ENCODE measurements around the gene SOX10.
A peak's percentile ranks its signal among the peaks of the same experiment; 100 is the strongest.

SOX10 gene

DNA sequence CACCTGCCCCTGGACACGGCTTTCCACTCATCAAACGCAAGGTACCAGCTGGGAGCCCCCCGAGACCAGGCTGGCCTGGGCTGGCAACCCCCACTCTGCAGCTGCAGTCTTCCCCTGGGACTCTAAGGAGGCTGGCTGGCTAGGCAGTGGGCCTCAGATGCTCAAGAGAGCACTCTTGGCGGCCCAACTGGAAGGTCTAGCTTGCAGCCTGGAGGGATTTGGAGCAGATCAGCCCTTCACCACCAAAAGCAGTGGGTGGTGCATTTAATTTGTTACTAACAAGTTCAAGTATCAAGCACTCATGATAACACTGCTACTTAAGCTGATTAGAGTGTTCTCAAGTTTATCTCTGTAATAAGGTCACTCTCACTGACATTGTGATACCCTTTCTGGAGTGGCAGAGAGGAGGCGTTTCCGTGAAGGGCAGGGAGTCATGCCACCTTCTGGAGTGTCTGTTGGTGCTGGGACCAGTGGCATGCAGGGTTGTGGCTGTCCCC lies 52.4 kb downstream of the SOX10 start:
- Histone ChIP-seq H3K9me3 (ENCODE audit: insufficient read depth, low read length, severe bottlenecking) (no peaks in the 10 kb centered on the region), H3K27ac (ENCODE audit: low read length) (no peak overlapping the region), H3K4me2 (ENCODE audit: insufficient read depth, low read length) (no peak overlapping the region), H3K36me3 (ENCODE audit: insufficient read depth, low read length) (peaks cover 34% of the 10 kb centered on the region), H3K4me1 (ENCODE audit: insufficient read depth, low read length) (peaks cover 3% of the 10 kb centered on the region; the same call in 1 of the 2 replicates), H3K27me3 (ENCODE audit: insufficient read depth, low read length, poor library complexity) (no peaks in the 10 kb centered on the region), H3K79me2 (ENCODE audit: insufficient read depth, low read length) (no peaks in the 10 kb centered on the region), H2AFZ (ENCODE audit: low read depth, low read length) (no peak overlapping the region), H3K4me3 (ENCODE audit: low read depth in 1 of 2, low read length in 2 of 2) (no peak overlapping the region), H4K20me1 (ENCODE audit: insufficient read depth, low read length) (no peaks in the 10 kb centered on the region; the same call in 1 of the 2 replicates), H3K9ac (ENCODE audit: low read depth, low read length) (no peak overlapping the region)
- no peak for DNase-seq
- TF ChIP-seq EZH2 (IDR thresholded peaks at IDR 0.05; ENCODE audit: borderline replicate concordance, low read depth, low read length, severe bottlenecking), result no peak
- TF ChIP-seq, protein P1, sequence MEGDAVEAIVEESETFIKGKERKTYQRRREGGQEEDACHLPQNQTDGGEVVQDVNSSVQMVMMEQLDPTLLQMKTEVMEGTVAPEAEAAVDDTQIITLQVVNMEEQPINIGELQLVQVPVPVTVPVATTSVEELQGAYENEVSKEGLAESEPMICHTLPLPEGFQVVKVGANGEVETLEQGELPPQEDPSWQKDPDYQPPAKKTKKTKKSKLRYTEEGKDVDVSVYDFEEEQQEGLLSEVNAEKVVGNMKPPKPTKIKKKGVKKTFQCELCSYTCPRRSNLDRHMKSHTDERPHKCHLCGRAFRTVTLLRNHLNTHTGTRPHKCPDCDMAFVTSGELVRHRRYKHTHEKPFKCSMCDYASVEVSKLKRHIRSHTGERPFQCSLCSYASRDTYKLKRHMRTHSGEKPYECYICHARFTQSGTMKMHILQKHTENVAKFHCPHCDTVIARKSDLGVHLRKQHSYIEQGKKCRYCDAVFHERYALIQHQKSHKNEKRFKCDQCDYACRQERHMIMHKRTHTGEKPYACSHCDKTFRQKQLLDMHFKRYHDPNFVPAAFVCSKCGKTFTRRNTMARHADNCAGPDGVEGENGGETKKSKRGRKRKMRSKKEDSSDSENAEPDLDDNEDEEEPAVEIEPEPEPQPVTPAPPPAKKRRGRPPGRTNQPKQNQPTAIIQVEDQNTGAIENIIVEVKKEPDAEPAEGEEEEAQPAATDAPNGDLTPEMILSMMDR (IDR thresholded peaks at IDR 0.05; ENCODE audit: borderline replicate concordance, extremely low read depth, low read length, poor library complexity, severe bottlenecking), result no peak
- no peak for ATAC-seq (ENCODE audit: insufficient read depth, low read depth)

DNA sequence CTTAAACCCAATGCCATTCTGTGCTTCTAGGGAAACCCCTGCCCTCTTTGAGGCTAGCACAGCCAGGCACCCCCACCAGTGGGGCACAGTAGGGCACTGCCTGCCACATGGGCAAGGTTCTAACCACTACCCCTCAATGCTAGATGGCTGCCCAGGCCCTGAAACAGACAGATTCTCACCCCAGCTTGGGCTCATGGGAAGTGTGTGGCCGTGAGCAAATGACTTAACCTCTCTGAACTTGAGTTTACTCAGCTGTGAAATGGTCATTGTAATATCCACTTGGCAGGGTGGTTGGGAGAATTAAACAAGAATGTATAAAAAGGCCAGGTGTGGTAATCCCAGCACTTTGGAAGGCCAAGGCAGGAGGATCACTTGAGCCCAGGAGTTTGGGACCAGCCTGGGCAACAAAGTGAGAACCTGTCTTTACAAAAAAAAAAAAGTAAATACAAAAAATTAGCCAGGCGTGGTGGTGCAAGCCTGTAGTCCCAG lies 53.4 kb downstream of the SOX10 start:
- H4K20me1 ChIP-seq (ENCODE audit: insufficient read depth, low read length), result no peaks in the 10 kb centered on the region; the same call in 1 of the 2 replicates
- peaks cover 43% of the 10 kb centered on the region for H3K36me3 ChIP-seq (ENCODE audit: insufficient read depth, low read length)
- no peaks in the 10 kb centered on the region for H3K79me2 ChIP-seq (ENCODE audit: insufficient read depth, low read length)
- H3K4me3 ChIP-seq (ENCODE audit: low read depth in 1 of 2, low read length in 2 of 2), result no peak overlapping the region
- no peak overlapping the region for H3K9ac ChIP-seq (ENCODE audit: low read depth, low read length)
- no peaks in the 10 kb centered on the region for H3K27me3 ChIP-seq (ENCODE audit: insufficient read depth, low read length, poor library complexity)
- no peak for ATAC-seq (ENCODE audit: insufficient read depth, low read depth)
- no peak for TF ChIP-seq EZH2 (IDR thresholded peaks at IDR 0.05; ENCODE audit: borderline replicate concordance, low read depth, low read length, severe bottlenecking)
- TF ChIP-seq, protein P1 (IDR thresholded peaks at IDR 0.05; ENCODE audit: borderline replicate concordance, extremely low read depth, low read length, poor library complexity, severe bottlenecking), result no peak
- H3K4me2 ChIP-seq (ENCODE audit: insufficient read depth, low read length), result no peak overlapping the region
- H3K9me3 ChIP-seq (ENCODE audit: insufficient read depth, low read length, severe bottlenecking), result no peaks in the 10 kb centered on the region
- H2AFZ ChIP-seq (ENCODE audit: low read depth, low read length), result no peak overlapping the region
- no peak for DNase-seq
- H3K4me1 ChIP-seq (ENCODE audit: insufficient read depth, low read length), result peaks cover 3% of the 10 kb centered on the region; the same call in 1 of the 2 replicates
- no peak overlapping the region for H3K27ac ChIP-seq (ENCODE audit: low read length)

DNA sequence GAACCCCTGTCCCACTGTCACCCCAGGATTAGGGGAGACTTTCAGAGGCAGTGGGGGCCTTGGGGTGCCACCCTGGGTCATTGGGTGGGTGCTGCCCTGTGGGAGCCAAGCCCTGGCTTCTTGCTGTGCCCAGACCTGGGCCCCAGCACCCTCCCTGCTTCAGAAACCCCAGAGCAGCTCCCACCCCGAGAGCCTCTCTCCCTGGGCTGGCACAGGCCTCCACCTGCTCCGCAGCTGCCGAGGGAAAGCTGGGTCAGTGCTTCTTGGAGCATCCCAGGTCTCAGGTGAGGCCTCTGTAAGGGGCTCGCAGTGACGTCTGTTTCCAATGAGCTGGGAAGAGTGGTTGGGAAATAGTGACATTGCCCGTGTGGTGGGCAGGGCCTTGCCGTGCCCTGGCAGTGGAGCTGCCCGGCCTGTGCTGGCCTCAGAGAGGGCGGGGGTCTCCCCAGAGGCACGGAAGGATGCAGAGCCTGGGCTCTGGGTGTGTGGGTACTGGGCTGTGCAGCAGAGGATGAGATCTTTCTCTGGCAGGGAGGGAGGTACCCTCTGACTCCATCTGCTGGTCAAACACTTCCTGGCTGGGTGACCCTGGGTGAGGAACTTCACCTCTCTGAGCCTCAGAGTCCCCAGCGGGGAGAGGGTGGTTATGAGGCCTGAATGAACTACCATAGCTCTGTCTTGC lies 53.9 kb downstream of the SOX10 start:
- H3K9ac ChIP-seq (ENCODE audit: low read depth, low read length), result no peak overlapping the region
- DNase-seq, result peak; percentile 19
- H3K36me3 ChIP-seq (ENCODE audit: insufficient read depth, low read length), result peaks cover 49% of the 10 kb centered on the region

More for the DNA sequence above, 53.9 kb downstream of the SOX10 start:
- Histone ChIP-seq H3K9me3 (ENCODE audit: insufficient read depth, low read length, severe bottlenecking) (no peaks in the 10 kb centered on the region), H3K4me2 (ENCODE audit: insufficient read depth, low read length) (no peak overlapping the region), H3K4me1 (ENCODE audit: insufficient read depth, low read length) (peaks cover 3% of the 10 kb centered on the region; the same call in 1 of the 2 replicates), H3K79me2 (ENCODE audit: insufficient read depth, low read length) (no peaks in the 10 kb centered on the region), H3K4me3 (ENCODE audit: low read depth in 1 of 2, low read length in 2 of 2) (no peak overlapping the region), H2AFZ (ENCODE audit: low read depth, low read length) (no peak overlapping the region), H4K20me1 (ENCODE audit: insufficient read depth, low read length) (no peaks in the 10 kb centered on the region; the same call in 1 of the 2 replicates), H3K27me3 (ENCODE audit: insufficient read depth, low read length, poor library complexity) (no peaks in the 10 kb centered on the region), H3K27ac (ENCODE audit: low read length) (no peak overlapping the region)
- ATAC-seq (ENCODE audit: insufficient read depth, low read depth), result peak; percentile 23; the same call in 1 of the 3 replicates
- TF ChIP-seq, protein P1 (IDR thresholded peaks at IDR 0.05; ENCODE audit: borderline replicate concordance, extremely low read depth, low read length, poor library complexity, severe bottlenecking), result peak; percentile 49
- TF ChIP-seq EZH2 (IDR thresholded peaks at IDR 0.05; ENCODE audit: borderline replicate concordance, low read depth, low read length, severe bottlenecking), result no peak
